HepG2 (cell line): ENCODE results near the gene NBR1. TPM values are rescaled to one million over a fixed set of nuclear protein-coding genes. Genes with fewer than 3 reads are reported as not detected.
A peak's percentile ranks its signal among the peaks of the same experiment; 100 is the strongest.

Experiments
- CSRNP1 ChIP-seq: sonication (generic); formaldehyde crosslinking; IDR thresholded peaks from 2 replicates; pipeline ENCODE4 v1.8.1; 2023; ENCODE audit warnings: mild to moderate bottlenecking, missing genetic modification reagents
- FOXP1 ChIP-seq, 2 experiments: fragments of 450-650 bp in 1 of 2; IDR thresholded peaks; 2 replicates each; pipeline ENCODE4 v1.6.1; 2017 to 2018; ENCODE audit warnings: antibody characterized with exemption in 1 of 2
- GLI4 ChIP-seq: sonication (generic); formaldehyde crosslinking; IDR thresholded peaks from 2 replicates; pipeline ENCODE4 v1.5.1; 2020; ENCODE audit warnings: missing genetic modification reagents, mild to moderate bottlenecking, moderate library complexity, borderline replicate concordance
- HNF4A ChIP-seq: sonication (generic); formaldehyde crosslinking; IDR thresholded peaks from 2 replicates; pipeline ENCODE4 v1.4.0; 2020; ENCODE audit warnings: missing genetic modification reagents
- JUND ChIP-seq: sonication (generic); formaldehyde crosslinking; IDR thresholded peaks from 2 replicates; pipeline ENCODE4 v1.8.0; 2022; ENCODE audit warnings: mild to moderate bottlenecking, missing genetic modification reagents
- LCORL ChIP-seq, 2 experiments: fragments of 450-650 bp in 1 of 2; sonication (generic) in 1 of 2; formaldehyde crosslinking in 1 of 2; IDR thresholded peaks; 2 replicates each; pipeline versions ENCODE4 v1.5.0 to v1.6.1; 2017 to 2020; ENCODE audit warnings: antibody characterized with exemption in 1 of 2, missing genetic modification reagents in 1 of 2
- NCOA1 ChIP-seq: sonication (generic); formaldehyde crosslinking; IDR thresholded peaks from 2 replicates; pipeline ENCODE4 v1.9.0; 2021; ENCODE audit warnings: missing genetic modification reagents
- NFKBIZ ChIP-seq: IDR thresholded peaks from 2 replicates; pipeline ENCODE4 v1.6.1; 2018; ENCODE audit warnings: missing genetic modification reagents, missing compliant biosample characterization
- NRL ChIP-seq: sonication (generic); formaldehyde crosslinking; IDR thresholded peaks from 2 replicates; pipeline ENCODE4 v1.5.0; 2020; ENCODE audit warnings: missing genetic modification reagents, mild to moderate bottlenecking, moderate library complexity, borderline replicate concordance
- POGK ChIP-seq: sonication (generic); formaldehyde crosslinking; conservative IDR thresholded peaks from 2 replicates; pipeline ENCODE4 v1.8.0; 2022; ENCODE audit warnings: mild to moderate bottlenecking, moderate library complexity, missing genetic modification reagents
- REL ChIP-seq: sonication (generic); formaldehyde crosslinking; conservative IDR thresholded peaks from 2 replicates; pipeline ENCODE4 v1.8.0; 2022; ENCODE audit warnings: mild to moderate bottlenecking, missing genetic modification reagents, moderate library complexity
- SRSF9 ChIP-seq: fragments of 200-400 bp; formaldehyde crosslinking; IDR thresholded peaks from 2 replicates; pipeline ENCODE4 v1.6.1; 2018; ENCODE audit warnings: borderline replicate concordance, mild to moderate bottlenecking, low read depth, low read length; ENCODE audit not compliant: insufficient read depth, poor library complexity, severe bottlenecking
- U2AF2 ChIP-seq: fragments of 200-400 bp; formaldehyde crosslinking; IDR thresholded peaks from 2 replicates; pipeline ENCODE4 v1.6.1; 2017; ENCODE audit warnings: low read depth, mild to moderate bottlenecking, low read length
- ZBTB2 ChIP-seq: sonication (generic); formaldehyde crosslinking; IDR thresholded peaks from 2 replicates; pipeline ENCODE4 v1.8.0; 2022; ENCODE audit warnings: low read depth, missing genetic modification reagents
- ZNF276 ChIP-seq: sonication (generic); formaldehyde crosslinking; IDR thresholded peaks from 2 replicates; pipeline ENCODE4 v1.4.0; 2020; ENCODE audit warnings: mild to moderate bottlenecking, low read depth, missing genetic modification reagents
- ZNF607 ChIP-seq: sonication (generic); formaldehyde crosslinking; IDR thresholded peaks from 2 replicates; pipeline ENCODE4 v1.5.1; 2020; ENCODE audit warnings: missing genetic modification reagents, mild to moderate bottlenecking, borderline replicate concordance
- ZNF619 ChIP-seq: sonication (generic); formaldehyde crosslinking; IDR thresholded peaks from 2 replicates; pipeline ENCODE4 v1.4.0; 2020; ENCODE audit warnings: mild to moderate bottlenecking, missing genetic modification reagents
- polyA plus RNA-seq, 8 experiments: library from polyadenylated mRNA; depleted of rRNA in 3 of 8; stranded (reverse) in 7 of 8; unstranded in 1 of 8; fragments of >200 nt; fragmentation: Illumina TruSeq in 4 of 8; extraction: Trizol in 4 of 8; gene quantifications; 2 replicates each; pipeline versions ENCODE4 v1.2.1 to v1.2.3, GENCODE V29; 2011 to 2016; ENCODE audit warnings: low read depth in 4 of 8, missing spikeins in 1 of 8, mixed read lengths in 1 of 8; ENCODE audit not compliant: insufficient read depth in 1 of 8
- total RNA-seq, 5 experiments: library from RNA; depleted of rRNA; stranded (reverse); fragments of >200 nt; fragmentation: Illumina TruSeq; extraction: Trizol; gene quantifications; 2 replicates each; pipeline ENCODE4 v1.2.3, GENCODE V29; 2016; ENCODE audit warnings: low read depth in 1 of 5

Gene NBR1
- total and polyA plus RNA-seq, 2 of the 13 experiments (the other 11 are each of a cell fraction or from before 2014, with no cell fraction given), result 51.7 to 121 TPM

- TF ChIP-seq NRL (CRISPR knock-in tag), result peak; percentile 88
- peak; percentile 80; the same call in 1 of the 2 replicates for TF ChIP-seq POGK
- TF ChIP-seq GLI4 (CRISPR knock-in tag), result peak; percentile 42; the same call in 1 of the 2 replicates
- TF ChIP-seq SRSF9, result no peak
- no peak for TF ChIP-seq ZNF607 (CRISPR knock-in tag)
- peak; percentile 3; the same call in 1 of the 2 replicates for TF ChIP-seq HNF4A (CRISPR knock-in tag)
- TF ChIP-seq ZNF276 (CRISPR knock-in tag), result no peak
- TF ChIP-seq U2AF2, result no peak
- no peak for TF ChIP-seq JUND (CRISPR knock-in tag)
- TF ChIP-seq NFKBIZ, result 0 out of 2 replicates have a peak, but pooled peaks have one; percentile 8
- TF ChIP-seq FOXP1 (IDR thresholded peaks at IDR 0.05), result peak; percentile 55; the same call in 1 of the 2 replicates
- TF ChIP-seq FOXP1 (CRISPR knock-in tag; IDR thresholded peaks at IDR 0.05), result peak; percentile 69
- peak; percentile 64; the same call in 1 of the 2 replicates for TF ChIP-seq ZBTB2 (CRISPR knock-in tag)
- 0 out of 2 replicates have a peak, but pooled peaks have one; percentile 17 for TF ChIP-seq CSRNP1 (CRISPR knock-in tag)
- TF ChIP-seq NCOA1, result peak; percentile 74; the same call in 1 of the 2 replicates
- peak; percentile 26; the same call in 1 of the 2 replicates for TF ChIP-seq ZNF619 (CRISPR knock-in tag)
- TF ChIP-seq LCORL (IDR thresholded peaks at IDR 0.05), result no peak
- peak; percentile 74 for TF ChIP-seq LCORL (CRISPR knock-in tag; IDR thresholded peaks at IDR 0.05)
- TF ChIP-seq REL (CRISPR knock-in tag), result peak; percentile 37; the same call in 1 of the 2 replicates
Measured at GRCh38 chr17:43170766-43171585, at the start of gene NBR1 (continued).
